NCI-H2029 (cell line): ENCODE measurements around the gene TUBB1.
A peak's percentile ranks its signal among the peaks of the same experiment; 100 is the strongest.
"Not testable (repeated sequence)": the region's sequence is repeated elsewhere in the genome, so short reads cannot be mapped to it uniquely, and the experiment has no call there.

Experiments
- DNase-seq: peaks from one replicate; lab custom pipeline; 2025; lab: John Stamatoyannopoulos, UW

TUBB1 gene

DNA sequence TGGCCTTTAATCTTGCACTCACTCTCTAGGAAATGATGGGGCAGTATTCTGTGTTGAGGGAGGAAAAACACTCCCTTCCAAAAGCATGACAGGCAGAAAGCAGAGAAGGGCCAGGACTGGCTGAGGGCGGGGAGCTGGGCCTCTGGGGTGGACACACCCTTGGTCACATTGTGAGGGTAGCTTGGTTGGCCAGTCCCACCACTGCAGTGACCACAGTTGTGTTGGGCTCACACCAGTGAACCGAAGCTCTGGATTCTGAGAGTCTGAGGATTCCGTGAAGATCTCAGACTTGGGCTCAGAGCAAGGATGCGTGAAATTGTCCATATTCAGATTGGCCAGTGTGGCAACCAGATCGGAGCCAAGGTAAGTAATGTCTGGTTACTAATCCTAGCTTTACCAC, at the start of gene TUBB1:
TUBB1 (plus strand) TSS at position 213 of the 400 bp plus-strand sequence; CDS start at position 307, 94 bp downstream.
- no peak for DNase-seq

DNA sequence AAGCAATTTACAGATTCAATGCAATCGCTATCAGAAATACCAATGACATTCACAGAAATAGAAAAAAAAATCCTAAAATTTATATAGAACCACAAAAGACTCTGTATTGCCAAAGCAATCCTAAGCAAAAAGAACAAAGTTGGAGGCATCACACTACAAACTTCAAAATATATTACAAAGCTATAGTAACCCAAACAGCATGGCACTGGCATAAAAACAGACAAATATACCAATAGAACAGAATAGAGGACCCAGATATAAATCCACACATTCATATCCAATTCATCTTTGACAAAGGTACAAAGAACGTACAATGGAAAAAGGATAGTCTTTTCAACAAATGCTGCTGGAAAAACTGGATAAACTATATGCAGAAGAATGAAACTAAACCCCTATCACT, 49.8 kb upstream of the TUBB1 start:
- no peak for DNase-seq

DNA sequence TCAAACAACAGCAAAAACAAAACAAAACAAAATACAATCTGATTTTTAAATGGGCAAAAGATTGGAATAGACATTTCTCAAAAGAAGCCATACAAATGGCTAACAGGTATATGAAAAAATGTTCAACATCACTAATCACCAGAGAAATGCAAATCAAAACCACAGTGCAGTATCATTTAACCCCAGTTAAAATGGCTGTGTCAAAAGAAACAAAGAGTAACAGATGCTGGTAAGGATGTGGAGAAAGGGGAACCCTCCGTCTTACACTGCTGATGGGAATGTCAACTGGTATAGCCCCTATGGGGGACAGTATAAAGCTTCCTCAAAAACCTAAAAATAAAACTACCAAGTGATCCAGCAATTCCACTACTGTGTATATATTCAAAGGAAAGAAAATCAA, 49.1 kb upstream of the TUBB1 start:
- no peak for DNase-seq

DNA sequence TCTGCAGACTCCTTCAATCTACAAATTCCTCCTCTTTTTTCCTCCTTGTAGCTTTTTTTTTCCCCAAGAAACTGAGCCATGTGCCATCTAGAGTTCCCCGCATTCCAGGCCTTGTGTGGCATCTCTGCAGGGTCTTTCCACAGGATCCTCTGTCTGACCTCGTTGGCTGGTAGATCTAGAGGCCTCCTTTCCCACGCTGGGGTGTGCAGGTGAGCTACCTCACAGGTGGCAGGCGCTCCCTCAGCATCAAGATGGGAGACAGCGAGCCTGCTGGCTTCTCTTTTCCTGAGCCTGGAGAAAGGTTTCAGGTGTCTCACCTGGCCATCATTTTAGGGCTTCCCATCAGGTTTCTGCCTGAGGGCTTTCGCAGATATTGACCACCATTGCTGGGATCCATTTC, 47.8 kb upstream of the TUBB1 start:
- DNase-seq = no peak

DNA sequence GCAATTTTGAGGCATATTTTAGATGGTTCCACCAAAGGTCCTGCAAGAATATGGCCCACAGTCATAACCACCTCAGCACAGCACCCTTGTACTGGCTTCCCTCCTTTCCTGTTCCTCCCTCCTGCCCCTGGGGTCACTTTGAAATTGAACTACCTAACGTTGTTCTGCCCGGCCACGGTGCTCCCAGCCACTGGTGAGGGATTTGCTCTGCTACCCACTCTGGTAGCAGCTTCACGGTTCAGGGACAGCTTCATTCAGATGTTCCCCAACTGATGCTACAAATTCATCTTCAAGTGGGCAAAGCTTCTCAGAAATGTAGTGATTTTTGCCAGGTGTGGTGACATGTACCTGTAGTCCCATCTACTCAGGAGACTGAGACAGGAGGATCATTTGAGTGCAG, 46.0 kb upstream of the TUBB1 start:
- DNase-seq = no peak

DNA sequence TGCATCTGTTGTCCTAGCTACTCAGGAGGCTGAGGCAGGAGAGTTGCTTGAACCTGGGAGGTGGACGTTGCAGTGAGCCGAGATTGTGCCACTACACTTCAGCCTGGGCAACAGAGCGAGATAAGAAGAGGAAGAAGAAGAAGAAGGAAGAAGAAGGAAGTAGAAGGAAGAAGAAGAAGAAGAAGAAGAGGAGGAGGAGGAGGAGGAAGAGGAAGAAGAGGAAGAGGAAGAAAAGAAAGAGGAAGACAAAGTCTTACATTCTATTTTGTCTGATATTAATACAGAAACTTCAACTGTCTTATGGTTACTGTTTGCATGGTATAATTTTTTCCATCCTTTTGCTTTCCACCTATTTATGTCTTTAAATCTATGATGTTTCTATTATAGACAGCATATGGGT, 45.4 kb upstream of the TUBB1 start:
- DNase-seq = no peak

DNA sequence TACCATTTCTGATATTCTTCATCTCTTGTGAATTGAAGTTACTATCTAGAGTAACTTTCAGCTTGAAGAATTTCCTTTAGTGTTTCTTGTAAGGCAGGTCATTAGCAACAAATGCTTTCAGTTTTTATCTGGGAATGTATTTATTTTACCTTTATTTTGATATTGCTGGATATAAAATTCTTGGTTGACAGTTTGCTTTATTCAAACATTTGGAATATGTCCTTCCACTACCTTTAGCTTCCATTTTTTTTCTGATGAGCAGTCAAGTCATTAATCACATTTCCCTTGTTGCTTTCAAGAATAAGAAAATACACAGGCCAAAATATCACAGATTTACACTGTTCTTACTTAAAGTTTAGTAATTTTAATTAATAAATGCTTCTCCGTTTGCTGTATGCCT, 43.9 kb upstream of the TUBB1 start:
- no peak for DNase-seq

DNA sequence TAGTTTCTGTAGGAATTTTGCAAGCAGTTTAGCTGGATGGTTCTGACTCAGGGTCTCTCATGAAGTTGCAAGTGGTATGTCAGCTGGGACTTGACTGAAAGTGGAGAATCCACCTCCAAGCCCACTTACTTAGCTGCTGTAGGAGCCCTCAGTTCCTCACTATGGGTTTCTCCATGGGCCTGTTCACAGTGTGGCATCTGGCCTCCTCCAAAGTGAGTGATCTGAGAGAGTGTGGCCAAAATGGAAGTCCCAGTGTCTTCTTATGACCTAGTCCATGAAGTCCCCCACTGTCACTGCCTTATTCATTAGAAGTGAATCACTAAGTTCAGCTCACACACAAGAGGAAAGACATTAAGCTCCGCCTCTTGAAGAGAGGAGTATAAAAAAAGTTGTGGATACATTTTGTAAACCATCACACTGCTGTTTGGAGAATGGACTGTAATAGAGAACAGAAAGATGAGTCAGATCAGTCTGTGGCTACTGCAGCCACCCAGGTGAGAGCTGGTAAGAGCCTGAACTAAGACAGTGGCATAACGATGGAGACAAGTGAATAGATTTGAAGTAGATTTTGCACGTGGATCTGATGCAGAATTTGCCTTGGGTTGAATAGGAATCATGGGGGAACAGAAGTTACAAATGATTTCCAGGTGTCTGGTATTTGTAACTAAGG, 43.0 kb upstream of the TUBB1 start:
- no peak for DNase-seq

DNA sequence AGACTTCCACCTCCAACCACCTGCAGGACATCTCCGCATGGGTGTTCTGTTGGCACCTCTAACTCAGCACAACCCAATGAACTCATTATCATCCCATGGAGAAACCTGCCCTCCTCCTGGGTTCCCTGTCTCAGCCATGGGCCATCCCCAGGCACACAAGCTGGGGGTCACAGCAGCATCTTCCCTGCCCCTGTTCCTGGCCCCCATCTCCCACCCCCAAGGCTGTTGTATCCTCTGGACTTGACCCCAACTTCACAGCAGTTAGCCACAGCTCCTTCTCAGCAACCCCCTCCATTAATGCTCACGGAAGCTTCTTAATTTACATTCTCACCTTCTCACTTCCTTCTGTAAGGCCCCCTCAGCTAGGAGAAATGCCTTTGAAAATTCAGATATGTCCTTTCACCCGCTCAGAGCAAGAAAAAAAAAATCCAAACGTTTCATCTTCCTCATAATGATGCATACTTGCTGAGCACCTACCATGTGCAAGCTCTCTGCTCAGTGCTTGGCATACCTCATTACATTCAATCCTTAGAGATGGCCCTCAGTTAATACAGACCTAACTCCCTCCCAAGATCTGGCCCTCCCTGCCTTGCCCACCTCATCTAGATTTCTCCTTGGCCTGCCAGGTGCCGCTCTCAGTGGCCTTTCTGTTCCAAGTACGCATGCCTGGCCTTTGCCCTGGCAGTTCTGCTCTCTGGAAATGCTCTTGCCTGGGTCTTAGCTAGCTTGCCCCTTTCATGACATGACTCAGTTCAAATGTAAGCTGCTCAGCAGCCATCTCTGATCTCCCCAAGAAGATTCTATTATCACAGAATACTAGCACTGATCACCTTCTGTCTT, 40.7 kb upstream of the TUBB1 start:
- no peak for DNase-seq

DNA sequence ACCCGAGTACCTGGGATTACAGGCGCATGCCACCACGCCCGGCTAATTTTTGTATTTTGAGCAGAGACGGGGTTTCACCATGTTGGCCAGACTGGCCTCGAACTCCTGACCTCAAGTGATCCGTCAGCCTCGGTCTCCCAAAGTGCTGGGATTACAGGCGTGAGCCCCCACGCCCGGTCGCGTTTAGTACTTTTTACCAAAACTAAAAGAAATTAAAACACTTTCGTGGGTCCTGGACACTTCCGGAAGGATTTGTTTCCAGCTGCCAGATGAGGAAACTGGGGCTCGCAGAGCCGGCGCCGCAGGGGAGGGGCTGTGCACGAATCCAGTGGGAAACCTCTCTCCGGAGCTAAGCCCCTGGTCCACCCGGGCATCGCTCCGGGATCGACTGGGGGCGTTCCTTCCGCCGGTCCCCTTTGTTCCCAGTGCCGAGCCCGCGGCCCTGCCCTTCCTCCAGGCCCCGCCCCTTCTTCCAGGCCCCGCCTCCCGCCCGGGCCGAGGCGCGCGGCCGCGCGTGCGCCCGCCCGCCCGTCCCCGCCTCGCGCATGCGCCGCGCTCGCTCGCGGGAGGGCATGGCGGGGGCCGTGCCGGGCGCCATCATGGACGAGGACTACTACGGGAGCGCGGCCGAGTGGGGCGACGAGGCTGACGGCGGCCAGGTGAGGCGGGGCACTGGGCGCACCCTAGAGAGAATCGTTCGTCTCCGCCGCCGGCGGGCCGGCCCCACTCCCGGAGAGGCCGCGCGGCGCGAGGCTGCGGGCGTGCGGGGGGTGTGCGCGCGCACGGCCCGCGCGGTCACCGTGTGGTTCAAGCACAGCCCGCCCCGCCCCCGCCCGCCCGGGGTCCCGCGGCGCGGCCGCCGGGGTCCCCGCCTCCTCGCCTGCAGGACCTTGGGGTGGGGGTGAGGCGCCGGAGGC, 38.3 kb upstream of the TUBB1 start, which contains the start of gene NELFCD:
NELFCD (plus strand) TSS at position 546 of the 917 bp plus-strand sequence; CDS start at position 600, 54 bp downstream.
- peak; percentile 81 for DNase-seq

DNA sequence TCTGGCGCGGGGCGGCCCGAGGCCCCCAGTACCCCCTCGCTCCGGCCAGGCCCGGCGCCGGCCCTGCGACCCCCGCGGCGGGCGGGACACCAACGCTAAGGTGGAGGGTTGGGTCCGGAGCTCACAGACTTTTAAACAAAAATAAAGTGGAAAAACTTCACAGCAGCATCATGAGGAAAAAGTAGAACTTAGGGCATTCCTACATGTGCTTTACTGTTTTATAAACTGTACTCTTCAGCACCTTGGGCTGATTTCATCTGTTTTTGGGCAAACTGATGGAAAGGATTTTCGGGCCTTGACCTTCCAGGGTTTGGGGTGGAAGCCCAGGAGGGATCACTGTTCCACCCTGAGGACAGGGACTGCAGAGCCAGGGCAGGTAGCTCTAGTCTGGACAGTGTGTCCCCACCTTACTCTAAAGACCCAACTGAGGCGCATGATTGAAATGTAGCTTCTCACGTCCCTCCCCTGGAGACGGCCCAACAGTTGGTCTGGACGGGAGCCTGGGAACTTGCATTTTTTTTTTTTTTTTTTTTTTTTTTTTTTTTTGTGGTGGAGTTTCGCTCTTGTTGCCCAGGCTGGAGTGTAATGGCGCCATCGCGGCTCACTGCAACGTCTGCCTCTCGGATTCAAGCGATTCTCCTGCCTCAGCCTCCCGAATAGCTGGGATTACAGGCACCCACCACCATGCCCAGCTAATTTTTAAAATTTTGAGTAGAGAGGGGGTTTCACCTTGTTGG, 37.4 kb upstream of the TUBB1 start:
- no peak for DNase-seq

DNA sequence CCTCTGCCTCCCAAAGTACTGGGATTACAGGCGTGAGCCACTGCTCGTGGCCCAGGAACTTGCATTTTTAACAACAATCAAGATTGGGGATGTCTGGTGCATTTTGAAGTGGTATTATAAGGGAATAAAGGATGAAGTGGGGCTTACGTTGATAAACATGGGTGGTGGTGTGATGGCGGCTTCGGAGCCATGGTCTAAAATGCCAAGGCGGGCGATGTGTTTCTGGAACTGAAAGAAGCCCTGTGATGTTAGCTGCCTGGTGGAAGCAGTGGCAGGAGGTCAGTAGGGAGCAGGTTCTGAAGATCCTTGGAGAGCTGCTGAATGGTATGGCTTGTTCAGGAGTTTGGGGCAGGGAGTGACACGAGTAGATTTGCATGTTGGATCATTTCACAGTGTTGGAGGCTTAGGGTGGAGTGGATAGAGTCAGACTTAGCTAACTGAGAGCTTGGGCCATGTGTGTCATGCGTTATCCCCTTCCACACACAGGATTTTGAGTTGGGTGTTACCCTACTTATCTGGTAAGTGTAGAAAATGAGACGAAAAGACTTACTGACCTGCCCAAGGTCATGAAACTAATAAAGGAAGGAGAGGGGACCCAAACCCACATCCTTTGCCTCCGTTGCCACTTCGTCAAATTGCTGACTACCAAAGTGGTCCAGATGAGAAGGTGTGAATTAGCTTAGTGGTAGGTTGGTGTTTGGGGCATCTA, 36.7 kb upstream of the TUBB1 start:
- no peak for DNase-seq

DNA sequence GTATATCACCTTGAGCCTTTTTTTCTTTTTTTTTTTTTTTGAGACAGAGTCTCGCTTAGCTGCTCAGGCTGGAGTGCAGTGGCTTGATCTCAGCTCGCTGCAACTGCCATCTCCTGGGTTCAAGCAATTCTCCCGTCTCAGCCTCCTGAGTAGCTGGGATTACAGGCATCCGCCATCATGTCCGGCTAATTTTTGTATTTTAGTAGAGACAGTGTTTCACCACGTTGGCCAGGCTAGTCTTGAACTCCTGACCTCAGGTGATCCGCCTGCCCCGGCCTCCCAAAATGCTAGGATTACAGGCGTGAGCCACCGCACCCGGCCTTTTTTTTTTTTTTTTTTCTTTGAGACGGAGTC, 36.1 kb upstream of the TUBB1 start:
- not testable (repeated sequence) for DNase-seq

DNA sequence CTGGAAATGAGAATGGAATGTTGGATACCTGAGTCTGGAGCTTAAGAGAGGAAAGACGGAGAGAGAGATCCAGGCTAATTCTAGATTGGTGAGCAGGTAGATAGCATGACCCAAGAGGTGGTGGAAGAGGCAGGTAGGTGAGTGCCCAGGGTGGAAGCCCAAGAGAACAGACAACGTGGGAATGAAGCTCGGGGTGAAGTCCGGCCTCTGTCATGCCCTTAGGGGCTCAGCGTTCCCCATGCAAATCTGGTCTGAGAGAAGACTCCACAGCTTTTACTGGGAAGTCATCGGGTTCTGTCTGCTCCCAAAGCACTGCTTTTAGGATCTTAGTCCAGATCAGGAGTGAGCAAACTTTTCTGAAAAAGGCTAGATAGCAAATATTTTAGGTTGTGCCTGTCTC, 34.5 kb upstream of the TUBB1 start:
- DNase-seq = no peak

DNA sequence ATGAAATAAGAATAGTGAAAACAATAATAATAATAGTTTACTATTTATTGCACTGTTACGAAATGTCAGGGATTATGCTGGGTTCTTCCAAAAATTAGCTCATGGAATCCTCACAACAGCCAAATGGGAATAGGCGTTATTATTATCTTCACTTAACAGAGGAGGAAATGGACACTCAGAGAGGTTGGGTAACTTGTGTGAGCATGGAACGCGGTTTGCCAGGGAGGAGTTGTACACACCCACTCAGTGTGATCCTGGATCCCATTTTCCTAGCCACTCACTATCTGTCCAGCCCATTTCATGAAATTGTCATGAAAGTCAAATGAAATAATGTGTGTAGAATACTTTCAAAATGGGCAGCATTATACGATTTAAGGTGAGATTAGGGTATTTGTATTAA, 33.6 kb upstream of the TUBB1 start:
- no peak for DNase-seq

DNA sequence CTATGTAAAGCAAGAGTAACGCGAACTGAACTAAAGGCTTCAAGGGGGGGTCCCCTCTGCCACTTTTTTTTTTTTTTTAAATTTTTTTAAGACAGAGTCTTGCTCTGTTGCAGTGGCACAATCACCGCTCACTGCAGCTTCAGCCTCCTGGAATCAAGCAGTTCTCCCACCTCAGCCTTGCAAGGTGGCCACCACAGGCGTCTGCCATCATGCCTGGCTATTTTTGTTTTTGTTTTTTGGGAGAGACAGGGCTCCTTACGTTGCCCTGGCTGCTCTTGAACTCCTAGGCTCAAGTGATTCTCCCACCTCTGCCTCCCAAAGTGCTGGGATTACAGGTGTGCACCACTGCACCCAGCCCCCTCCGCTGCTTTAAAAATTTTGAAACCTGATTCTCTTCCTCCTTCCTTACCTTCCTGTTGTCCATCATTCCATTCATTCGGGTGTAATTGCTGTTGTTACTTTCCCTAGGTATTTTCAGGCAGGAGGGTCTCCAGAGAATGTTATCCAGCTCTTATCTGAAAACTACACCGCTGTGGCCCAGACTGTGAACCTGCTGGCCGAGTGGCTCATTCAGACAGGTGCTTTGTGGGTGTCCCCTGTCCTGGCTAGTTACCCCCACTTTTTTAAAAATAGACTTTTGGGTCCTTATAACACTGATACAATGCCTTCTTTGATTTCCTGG, 32.8 kb upstream of the TUBB1 start:
- no peak for DNase-seq

DNA sequence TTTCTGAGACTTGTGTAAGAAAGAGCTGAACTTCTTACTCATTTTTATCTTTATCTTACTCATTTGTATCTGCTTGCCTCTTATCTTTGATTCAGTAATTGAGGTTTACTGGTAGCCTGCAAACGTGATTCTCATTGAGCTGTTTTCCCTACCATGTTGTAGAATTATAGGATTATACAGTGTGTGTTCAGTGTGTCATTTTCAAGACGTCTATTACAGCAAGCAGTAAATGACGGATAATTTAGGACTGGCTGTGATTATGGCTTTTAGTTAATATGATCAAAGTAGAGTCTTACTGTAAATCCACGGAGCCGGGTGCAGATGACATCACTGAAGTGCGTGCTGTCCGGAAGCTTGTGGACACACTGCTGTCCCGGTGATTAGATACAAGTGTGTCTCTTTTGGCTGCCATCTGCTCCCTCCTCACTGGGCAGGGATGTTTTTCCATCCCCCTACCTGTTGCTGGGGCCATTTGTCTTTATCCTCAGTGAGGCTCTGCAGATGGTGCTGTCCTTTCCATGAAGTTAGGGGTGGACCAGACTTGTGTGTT, 32.2 kb upstream of the TUBB1 start:
- no peak for DNase-seq

DNA sequence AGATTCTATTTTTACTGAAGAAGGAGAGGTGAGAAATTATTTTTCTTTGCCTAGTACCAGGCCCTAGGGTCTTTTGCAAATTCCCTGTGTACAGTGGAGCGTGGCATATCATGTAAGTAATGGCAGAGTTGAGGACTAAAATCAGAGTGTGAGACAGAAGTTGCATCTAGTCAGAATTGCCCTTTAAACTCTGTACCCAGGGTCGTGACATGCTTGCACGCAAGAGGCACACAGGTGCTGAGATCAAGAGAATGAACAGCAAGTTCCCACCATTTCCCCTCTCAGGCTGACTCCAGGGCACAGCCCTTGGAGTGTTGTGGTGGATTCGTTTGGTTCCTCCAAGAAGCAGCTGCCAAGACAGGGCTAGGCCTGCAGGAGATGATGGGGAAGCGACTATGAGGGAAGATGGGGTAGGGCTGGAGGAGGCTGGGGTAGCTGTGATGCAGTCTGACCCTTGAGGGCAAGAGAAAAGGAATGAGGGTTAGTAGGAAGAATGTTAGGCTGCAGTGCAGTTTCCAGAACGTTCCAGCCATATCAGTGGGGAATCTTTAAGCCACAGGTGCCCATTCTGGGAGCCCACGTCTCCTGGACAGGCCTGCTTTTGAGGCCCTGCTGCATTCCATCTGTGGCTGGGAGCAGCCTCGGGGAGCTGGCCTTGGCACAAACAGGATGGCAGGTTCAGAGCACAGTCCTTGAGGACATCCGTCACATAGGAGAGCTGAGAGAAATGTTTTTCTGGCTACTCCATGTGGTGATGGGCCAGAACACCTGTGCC, 31.3 kb upstream of the TUBB1 start:
- DNase-seq = no peak

DNA sequence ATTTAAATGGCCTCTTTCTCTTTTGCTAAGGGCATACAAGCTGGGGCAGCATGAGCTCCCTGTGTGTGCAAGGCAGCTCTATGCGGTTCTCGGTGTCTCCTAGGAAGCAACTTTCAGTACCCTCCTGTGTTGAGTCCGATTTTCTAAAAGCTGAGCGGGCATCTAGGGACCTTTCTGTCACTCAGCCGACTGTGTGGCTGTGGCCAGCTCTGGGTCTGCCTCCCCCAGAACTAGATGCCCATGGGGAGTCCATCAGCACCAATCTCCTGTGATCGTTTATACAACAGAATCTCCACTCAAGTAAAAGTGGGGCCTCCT, 30.7 kb upstream of the TUBB1 start:
- no peak for DNase-seq

DNA sequence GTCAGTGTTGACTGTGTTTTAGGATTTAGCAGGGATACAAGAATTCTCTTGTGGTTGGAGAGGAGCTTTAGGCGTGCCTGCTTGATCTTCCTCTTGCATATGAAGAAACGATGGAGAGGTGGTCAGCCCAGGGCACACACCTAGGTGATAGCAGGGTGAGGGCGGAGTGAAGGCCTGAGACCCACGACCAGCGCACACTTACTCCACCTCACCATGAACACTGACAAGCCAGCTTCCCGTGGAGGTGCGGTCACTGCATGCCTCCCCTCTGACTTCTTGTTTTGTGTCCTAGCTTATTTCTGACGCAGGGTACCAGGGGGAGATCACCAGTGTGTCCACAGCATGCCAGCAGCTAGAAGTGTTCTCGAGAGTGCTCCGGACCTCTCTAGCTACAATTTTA, 30.0 kb upstream of the TUBB1 start:
- no peak for DNase-seq
